Transverse colon (tissue), 4 donors: Measurements from ENCODE around the gene BCAR3. TPM values are rescaled to one million over a fixed set of nuclear protein-coding genes. Genes with fewer than 3 reads are reported as not detected.

ENCODE experiments used
- DNase-seq: peaks from one replicate; pipeline ENCODE4 v3.0.0-alpha.2; 2019
- H3K27ac ChIP-seq, 4 donors: fragments of 200-600 bp; sonication (generic); 2 replicates each; pipeline ENCODE4 v1.5.1; 2016 to 2018; ENCODE audit warnings: inconsistent platforms in 4 of 4
- H3K27me3 ChIP-seq: fragments of 200-600 bp; sonication (generic); 2 replicates; pipeline ENCODE4 v1.5.1; 2017; ENCODE audit warnings: inconsistent platforms
- H3K36me3 ChIP-seq, 4 donors: fragments of 200-600 bp; sonication (generic); 2 replicates each; pipeline ENCODE4 v1.5.1; 2017 to 2019; ENCODE audit warnings: inconsistent platforms in 4 of 4
- H3K4me1 ChIP-seq, 4 donors: fragments of 200-600 bp; sonication (generic); 2 replicates each; pipeline ENCODE4 v1.5.1; 2017 to 2020; ENCODE audit warnings: inconsistent platforms in 4 of 4
- H3K4me3 ChIP-seq, 4 donors: fragments of 200-600 bp; sonication (generic); 1 replicate in 1 of 4; 2 replicates in 3 of 4; pipeline versions ENCODE4 v1.5.1 to v1.6.1; 2017 to 2019; ENCODE audit warnings: inconsistent platforms in 4 of 4
- H3K9me3 ChIP-seq, 2 donors: fragments of 200-600 bp; sonication (generic); 2 replicates each; pipeline ENCODE4 v1.5.1; 2017 to 2019; ENCODE audit warnings: inconsistent platforms in 2 of 2
- CTCF ChIP-seq, 5 experiments: fragments of 200-600 bp in 3 of 5; fragments of 450-650 bp in 2 of 5; sonication (generic) in 3 of 5; IDR thresholded peaks; 1 replicate in 2 of 5; 2 replicates in 3 of 5; pipeline ENCODE4 v1.5.1; 2016 to 2017; ENCODE audit warnings: antibody characterized with exemption in 5 of 5, inconsistent platforms in 3 of 5, mild to moderate bottlenecking in 2 of 5, moderate library complexity in 1 of 5
- EP300 ChIP-seq: sonication (generic); formaldehyde crosslinking; IDR thresholded peaks from one replicate; pipeline ENCODE4 v1.6.1; 2017; ENCODE audit warnings: antibody characterized with exemption, low read depth
- POLR2A ChIP-seq: fragments of 450-650 bp; IDR thresholded peaks from one replicate; pipeline ENCODE4 v1.6.1; 2016; ENCODE audit warnings: antibody characterized with exemption, mild to moderate bottlenecking, moderate library complexity
- POLR2AphosphoS5 ChIP-seq, 3 donors: sonication (generic); formaldehyde crosslinking; IDR thresholded peaks; one replicate each; pipeline ENCODE4 v1.6.1; 2016; ENCODE audit warnings: antibody characterized with exemption in 3 of 3
- WGBS, 2 donors: methylation state at CpG; one replicate each; pipeline ENCODE4 v1.1.5; 2018; ENCODE audit warnings: low coverage in 1 of 2; 5-methylcytosine and 5-hydroxymethylcytosine counted together
- in situ Hi-C, 4 donors: fragments of 200-750 bp; cut with MboI; loops; one replicate each; pipeline versions ENCODE4 v1.15.0 to v1.15.1; 2017; ENCODE audit warnings: low sequenced_read_pairs in 3 of 4, low pct_ligation_motif_present in 1 of 4, low pct_unique_long_range_greater_than_20kb in 1 of 4
- intact Hi-C: fragments of 100-400 bp; cut with DNase I; formaldehyde crosslinking; loops from one replicate; pipeline ENCODE4 v1.15.1; 2023; ENCODE audit warnings: low total_unique reads
- total RNA-seq, 4 donors: library from RNA; depleted of rRNA; stranded (reverse); fragments of >200 nt; gene quantifications; one replicate each; pipeline ENCODE4 v1.1.0, GENCODE V29; 2016

BCAR3 gene
- total RNA-seq, 4 donors from 2014 or later, result 12.3 to 71.7 (median 40.5) TPM

GRCh38 chr1:93710499-93711453 lies 29.1 kb upstream of the BCAR3 start:
- Histone ChIP-seq H3K27ac (no peak overlapping the region), H3K4me1 (peaks cover 0 to 9% (median 0%) of the 10 kb centered on the region in 4 donors), H3K36me3 (no peaks in the 10 kb centered on the region), H3K4me3 (no peak overlapping the region), H3K9me3 (no peaks in the 10 kb centered on the region), H3K27me3 (no peaks in the 10 kb centered on the region)
- in situ Hi-C loops, result no loop called here
- WGBS, 2 donors, result 75 to 76% methylated on average over 5 to 10 of the region's 10 CpGs
- no peak for TF ChIP-seq CTCF (IDR thresholded peaks at IDR 0.05)
- intact Hi-C loops, result no loop called here
- no peak for DNase-seq

GRCh38 chr1:93708734-93709481 lies 27.3 kb upstream of the BCAR3 start:
- TF ChIP-seq POLR2A (no peak), CTCF (IDR thresholded peaks at IDR 0.05) (no peak), POLR2AphosphoS5 (IDR thresholded peaks at IDR 0.05) (no peak), EP300 (no peak)
- Histone ChIP-seq H3K36me3 (no peaks in the 10 kb centered on the region), H3K27ac (no peak overlapping the region), H3K4me3 (no peak overlapping the region), H3K9me3 (no peaks in the 10 kb centered on the region), H3K4me1 (peaks cover 0 to 9% (median 0%) of the 10 kb centered on the region in 4 donors), H3K27me3 (no peaks in the 10 kb centered on the region)
- in situ Hi-C loops, result no loop called here
- intact Hi-C loops, result no loop called here
- DNase-seq, result no peak
- WGBS, 2 donors, result 42 to 55% methylated on average over 5 to 9 of the region's 9 CpGs

GRCh38 chr1:93707956-93708355 lies 26.3 kb upstream of the BCAR3 start:
- intact Hi-C loops, result no loop called here
- no peak for TF ChIP-seq CTCF (IDR thresholded peaks at IDR 0.05)
- no peak for TF ChIP-seq POLR2A
- TF ChIP-seq POLR2AphosphoS5 (IDR thresholded peaks at IDR 0.05), result no peak
- no peak for TF ChIP-seq EP300
- in situ Hi-C loops, result no loop called here
- no peaks in the 10 kb centered on the region for H3K9me3 ChIP-seq
- no peaks in the 10 kb centered on the region for H3K36me3 ChIP-seq
- no peak overlapping the region for H3K27ac ChIP-seq
- H3K4me1 ChIP-seq, result peaks cover 0 to 9% (median 0%) of the 10 kb centered on the region in 4 donors
- no peaks in the 10 kb centered on the region for H3K27me3 ChIP-seq
- 72 to 78% methylated on average over 5 of the region's 5 CpGs for WGBS, 2 donors
- no peak overlapping the region for H3K4me3 ChIP-seq
- DNase-seq, result peak; percentile 27

- TF ChIP-seq POLR2AphosphoS5 (IDR thresholded peaks at IDR 0.05), result no peak
- no peak for TF ChIP-seq POLR2A
- TF ChIP-seq EP300, result no peak
- TF ChIP-seq CTCF (IDR thresholded peaks at IDR 0.05), result no peak
- Histone ChIP-seq H3K4me1 (peaks cover 0 to 9% (median 0%) of the 10 kb centered on the region in 4 donors), H3K4me3 (no peak overlapping the region), H3K27ac (no peak overlapping the region), H3K9me3 (no peaks in the 10 kb centered on the region), H3K36me3 (no peaks in the 10 kb centered on the region), H3K27me3 (no peaks in the 10 kb centered on the region)
- intact Hi-C loops (no loop called here), in situ Hi-C loops (no loop called here)
- WGBS, 2 donors, result 90 to 91% methylated on average over 3 of the region's 3 CpGs
- DNase-seq, result no peak
Observed at GRCh38 chr1:93705892-93706500, 24.4 kb upstream of the BCAR3 start.
